ENCODE data around the gene DBI.
A peak's percentile ranks its signal among the peaks of the same experiment; 100 is the strongest.

Gene DBI

GRCh38 chr2:119366649-119367471 is at the start of gene DBI, which contains the start of gene C2orf76:
Gene DBI, plus strand, starts transcription at chr2:119366977. Its CDS starts 75 bp downstream, at chr2:119367052.
Gene C2orf76, minus strand, starts transcription at chr2:119366834. Its CDS starts 26,875 bp downstream, at chr2:119339959.
- H3K27ac ChIP-seq (ENCODE audit: low read depth, low read length): peak within 1 kb of the TSS; percentile 98
- H3K4me3 ChIP-seq (ENCODE audit: low read depth in 1 of 5, low read length in 5 of 5): peak within 1 kb of the TSS; percentile 82 to 92 (median 88)
- peaks cover 12 to 53% (median 41%) of the 10 kb centered on the region in 5 donors for H3K4me1 ChIP-seq (ENCODE audit: control insufficient read depth in 5 of 5, insufficient read depth in 5 of 5, low read length in 5 of 5)
- peaks cover 0 to 36% (median 34%) of the 10 kb centered on the region in 5 donors for H3K36me3 ChIP-seq (ENCODE audit: control insufficient read depth in 5 of 5, insufficient read depth in 5 of 5, low read length in 5 of 5)
- no peaks in the 10 kb centered on the region for H3K27me3 ChIP-seq (ENCODE audit: control insufficient read depth in 5 of 5, insufficient read depth in 4 of 5, low read length in 5 of 5)
- no peaks in the 10 kb centered on the region for H3K9me3 ChIP-seq (ENCODE audit: control insufficient read depth in 5 of 5, low read length in 5 of 5)
- H3K9ac ChIP-seq (ENCODE audit: low read length in 5 of 5): peak within 1 kb of the TSS; percentile 71 to 93 (median 84)

GRCh38 chr2:119317554-119317953 is 49.2 kb upstream of the DBI start:
- Histone ChIP-seq H3K9me3 (ENCODE audit: control insufficient read depth in 5 of 5, low read length in 5 of 5) (peaks cover 0 to 2% (median 0%) of the 10 kb centered on the region in 5 donors), H3K27me3 (ENCODE audit: control insufficient read depth in 5 of 5, insufficient read depth in 4 of 5, low read length in 5 of 5) (no peaks in the 10 kb centered on the region), H3K9ac (ENCODE audit: low read length in 5 of 5) (no peak overlapping the region), H3K4me1 (ENCODE audit: control insufficient read depth in 5 of 5, insufficient read depth in 5 of 5, low read length in 5 of 5) (peaks cover 0 to 31% (median 25%) of the 10 kb centered on the region in 5 donors), H3K27ac (ENCODE audit: low read depth, low read length) (peak overlapping the region; percentile 2), H3K4me3 (ENCODE audit: low read depth in 1 of 5, low read length in 5 of 5) (no peak overlapping the region), H3K36me3 (ENCODE audit: control insufficient read depth in 5 of 5, insufficient read depth in 5 of 5, low read length in 5 of 5) (no peaks in the 10 kb centered on the region)

- H3K27me3 ChIP-seq (ENCODE audit: control insufficient read depth in 5 of 5, insufficient read depth in 4 of 5, low read length in 5 of 5): no peaks in the 10 kb centered on the region
- no peak overlapping the region for H3K27ac ChIP-seq (ENCODE audit: low read depth, low read length)
- peaks cover 0 to 34% (median 28%) of the 10 kb centered on the region in 5 donors for H3K4me1 ChIP-seq (ENCODE audit: control insufficient read depth in 5 of 5, insufficient read depth in 5 of 5, low read length in 5 of 5)
- peaks cover 0 to 2% (median 0%) of the 10 kb centered on the region in 5 donors for H3K9me3 ChIP-seq (ENCODE audit: control insufficient read depth in 5 of 5, low read length in 5 of 5)
- H3K4me3 ChIP-seq (ENCODE audit: low read depth in 1 of 5, low read length in 5 of 5): no peak overlapping the region
- H3K9ac ChIP-seq (ENCODE audit: low read length in 5 of 5): no peak overlapping the region
- H3K36me3 ChIP-seq (ENCODE audit: control insufficient read depth in 5 of 5, insufficient read depth in 5 of 5, low read length in 5 of 5): no peaks in the 10 kb centered on the region
Measured at GRCh38 chr2:119319593-119319992, 47.2 kb upstream of the DBI start.

GRCh38 chr2:119323459-119323858 is 43.3 kb upstream of the DBI start:
- H3K27ac ChIP-seq (ENCODE audit: low read depth, low read length): no peak overlapping the region
- H3K9ac ChIP-seq (ENCODE audit: low read length in 5 of 5): no peak overlapping the region
- peaks cover 0 to 7% (median 6%) of the 10 kb centered on the region in 5 donors for H3K4me1 ChIP-seq (ENCODE audit: control insufficient read depth in 5 of 5, insufficient read depth in 5 of 5, low read length in 5 of 5)
- no peaks in the 10 kb centered on the region for H3K27me3 ChIP-seq (ENCODE audit: control insufficient read depth in 5 of 5, insufficient read depth in 4 of 5, low read length in 5 of 5)
- no peak overlapping the region for H3K4me3 ChIP-seq (ENCODE audit: low read depth in 1 of 5, low read length in 5 of 5)
- H3K36me3 ChIP-seq (ENCODE audit: control insufficient read depth in 5 of 5, insufficient read depth in 5 of 5, low read length in 5 of 5): no peaks in the 10 kb centered on the region
- H3K9me3 ChIP-seq (ENCODE audit: control insufficient read depth in 5 of 5, low read length in 5 of 5): peaks cover 0 to 2% (median 0%) of the 10 kb centered on the region in 5 donors

- Histone ChIP-seq H3K27me3 (ENCODE audit: control insufficient read depth in 5 of 5, insufficient read depth in 4 of 5, low read length in 5 of 5) (no peaks in the 10 kb centered on the region), H3K9ac (ENCODE audit: low read length in 5 of 5) (no peak overlapping the region), H3K4me1 (ENCODE audit: control insufficient read depth in 5 of 5, insufficient read depth in 5 of 5, low read length in 5 of 5) (peaks cover 0 to 7% (median 6%) of the 10 kb centered on the region in 5 donors), H3K36me3 (ENCODE audit: control insufficient read depth in 5 of 5, insufficient read depth in 5 of 5, low read length in 5 of 5) (no peaks in the 10 kb centered on the region), H3K9me3 (ENCODE audit: control insufficient read depth in 5 of 5, low read length in 5 of 5) (no peaks in the 10 kb centered on the region), H3K27ac (ENCODE audit: low read depth, low read length) (no peak overlapping the region), H3K4me3 (ENCODE audit: low read depth in 1 of 5, low read length in 5 of 5) (no peak overlapping the region)
Measured at GRCh38 chr2:119324685-119325270, 42.0 kb upstream of the DBI start.

- Histone ChIP-seq H3K27me3 (ENCODE audit: control insufficient read depth in 5 of 5, insufficient read depth in 4 of 5, low read length in 5 of 5) (no peaks in the 10 kb centered on the region), H3K4me1 (ENCODE audit: control insufficient read depth in 5 of 5, insufficient read depth in 5 of 5, low read length in 5 of 5) (peaks cover 0 to 7% (median 6%) of the 10 kb centered on the region in 5 donors), H3K9me3 (ENCODE audit: control insufficient read depth in 5 of 5, low read length in 5 of 5) (no peaks in the 10 kb centered on the region), H3K9ac (ENCODE audit: low read length in 5 of 5) (no peak overlapping the region), H3K27ac (ENCODE audit: low read depth, low read length) (no peak overlapping the region), H3K4me3 (ENCODE audit: low read depth in 1 of 5, low read length in 5 of 5) (no peak overlapping the region), H3K36me3 (ENCODE audit: control insufficient read depth in 5 of 5, insufficient read depth in 5 of 5, low read length in 5 of 5) (no peaks in the 10 kb centered on the region)
Measured at GRCh38 chr2:119326938-119327337, 39.8 kb upstream of the DBI start.

- Histone ChIP-seq H3K27me3 (ENCODE audit: control insufficient read depth in 5 of 5, insufficient read depth in 4 of 5, low read length in 5 of 5) (no peaks in the 10 kb centered on the region), H3K36me3 (ENCODE audit: control insufficient read depth in 5 of 5, insufficient read depth in 5 of 5, low read length in 5 of 5) (no peaks in the 10 kb centered on the region), H3K9ac (ENCODE audit: low read length in 5 of 5) (no peak overlapping the region), H3K27ac (ENCODE audit: low read depth, low read length) (no peak overlapping the region), H3K4me1 (ENCODE audit: control insufficient read depth in 5 of 5, insufficient read depth in 5 of 5, low read length in 5 of 5) (peaks cover 0 to 7% (median 6%) of the 10 kb centered on the region in 5 donors), H3K9me3 (ENCODE audit: control insufficient read depth in 5 of 5, low read length in 5 of 5) (no peaks in the 10 kb centered on the region), H3K4me3 (ENCODE audit: low read depth in 1 of 5, low read length in 5 of 5) (no peak overlapping the region)
Measured at GRCh38 chr2:119327431-119327830, 39.3 kb upstream of the DBI start.

GRCh38 chr2:119332953-119333352 is 33.8 kb upstream of the DBI start:
- Histone ChIP-seq H3K27me3 (ENCODE audit: control insufficient read depth in 5 of 5, insufficient read depth in 4 of 5, low read length in 5 of 5) (no peaks in the 10 kb centered on the region), H3K36me3 (ENCODE audit: control insufficient read depth in 5 of 5, insufficient read depth in 5 of 5, low read length in 5 of 5) (peaks cover 0 to 21% (median 9%) of the 10 kb centered on the region in 5 donors), H3K9me3 (ENCODE audit: control insufficient read depth in 5 of 5, low read length in 5 of 5) (no peaks in the 10 kb centered on the region), H3K9ac (ENCODE audit: low read length in 5 of 5) (no peak overlapping the region), H3K27ac (ENCODE audit: low read depth, low read length) (no peak overlapping the region), H3K4me3 (ENCODE audit: low read depth in 1 of 5, low read length in 5 of 5) (no peak overlapping the region), H3K4me1 (ENCODE audit: control insufficient read depth in 5 of 5, insufficient read depth in 5 of 5, low read length in 5 of 5) (peaks cover 0 to 2% (median 0%) of the 10 kb centered on the region in 5 donors)

GRCh38 chr2:119333360-119333759 is 33.4 kb upstream of the DBI start:
- no peaks in the 10 kb centered on the region for H3K9me3 ChIP-seq (ENCODE audit: control insufficient read depth in 5 of 5, low read length in 5 of 5)
- H3K9ac ChIP-seq (ENCODE audit: low read length in 5 of 5): no peak overlapping the region
- no peaks in the 10 kb centered on the region for H3K27me3 ChIP-seq (ENCODE audit: control insufficient read depth in 5 of 5, insufficient read depth in 4 of 5, low read length in 5 of 5)

GRCh38 chr2:119333833-119334232 is 32.9 kb upstream of the DBI start:
- Histone ChIP-seq H3K27ac (ENCODE audit: low read depth, low read length) (no peak overlapping the region), H3K4me3 (ENCODE audit: low read depth in 1 of 5, low read length in 5 of 5) (no peak overlapping the region), H3K9me3 (ENCODE audit: control insufficient read depth in 5 of 5, low read length in 5 of 5) (no peaks in the 10 kb centered on the region), H3K9ac (ENCODE audit: low read length in 5 of 5) (no peak overlapping the region), H3K36me3 (ENCODE audit: control insufficient read depth in 5 of 5, insufficient read depth in 5 of 5, low read length in 5 of 5) (peaks cover 0 to 26% (median 12%) of the 10 kb centered on the region in 5 donors), H3K27me3 (ENCODE audit: control insufficient read depth in 5 of 5, insufficient read depth in 4 of 5, low read length in 5 of 5) (no peaks in the 10 kb centered on the region), H3K4me1 (ENCODE audit: control insufficient read depth in 5 of 5, insufficient read depth in 5 of 5, low read length in 5 of 5) (peaks cover 0 to 2% (median 0%) of the 10 kb centered on the region in 5 donors)

More at GRCh38 chr2:119333360-119333759, 33.4 kb upstream of the DBI start:
- H3K27ac ChIP-seq (ENCODE audit: low read depth, low read length): no peak overlapping the region
- peaks cover 0 to 2% (median 0%) of the 10 kb centered on the region in 5 donors for H3K4me1 ChIP-seq (ENCODE audit: control insufficient read depth in 5 of 5, insufficient read depth in 5 of 5, low read length in 5 of 5)
- peaks cover 0 to 24% (median 9%) of the 10 kb centered on the region in 5 donors for H3K36me3 ChIP-seq (ENCODE audit: control insufficient read depth in 5 of 5, insufficient read depth in 5 of 5, low read length in 5 of 5)
- no peak overlapping the region for H3K4me3 ChIP-seq (ENCODE audit: low read depth in 1 of 5, low read length in 5 of 5)
